Gastrocnemius medialis (tissue), 4 donors: ENCODE measurements around the gene HHATL.

Source experiments
- POLR2A ChIP-seq, 2 donors: fragments of 450-650 bp; IDR thresholded peaks; one replicate each; pipeline ENCODE4 v1.6.1; 2017; ENCODE audit warnings: antibody characterized with exemption in 2 of 2, mild to moderate bottlenecking in 2 of 2, moderate library complexity in 2 of 2
- TF ChIP-seq, protein P1 (sequence below), 5 experiments: fragments of 450-650 bp in 3 of 5; fragments of 200-600 bp in 2 of 5; sonication (generic) in 2 of 5; IDR thresholded peaks in 4 of 5; conservative IDR thresholded peaks in 1 of 5; 1 replicate in 4 of 5; 2 replicates in 1 of 5; pipeline ENCODE4 v1.5.1; 2016 to 2019; ENCODE audit warnings: antibody characterized with exemption in 5 of 5, mild to moderate bottlenecking in 3 of 5, moderate library complexity in 3 of 5

DNA sequence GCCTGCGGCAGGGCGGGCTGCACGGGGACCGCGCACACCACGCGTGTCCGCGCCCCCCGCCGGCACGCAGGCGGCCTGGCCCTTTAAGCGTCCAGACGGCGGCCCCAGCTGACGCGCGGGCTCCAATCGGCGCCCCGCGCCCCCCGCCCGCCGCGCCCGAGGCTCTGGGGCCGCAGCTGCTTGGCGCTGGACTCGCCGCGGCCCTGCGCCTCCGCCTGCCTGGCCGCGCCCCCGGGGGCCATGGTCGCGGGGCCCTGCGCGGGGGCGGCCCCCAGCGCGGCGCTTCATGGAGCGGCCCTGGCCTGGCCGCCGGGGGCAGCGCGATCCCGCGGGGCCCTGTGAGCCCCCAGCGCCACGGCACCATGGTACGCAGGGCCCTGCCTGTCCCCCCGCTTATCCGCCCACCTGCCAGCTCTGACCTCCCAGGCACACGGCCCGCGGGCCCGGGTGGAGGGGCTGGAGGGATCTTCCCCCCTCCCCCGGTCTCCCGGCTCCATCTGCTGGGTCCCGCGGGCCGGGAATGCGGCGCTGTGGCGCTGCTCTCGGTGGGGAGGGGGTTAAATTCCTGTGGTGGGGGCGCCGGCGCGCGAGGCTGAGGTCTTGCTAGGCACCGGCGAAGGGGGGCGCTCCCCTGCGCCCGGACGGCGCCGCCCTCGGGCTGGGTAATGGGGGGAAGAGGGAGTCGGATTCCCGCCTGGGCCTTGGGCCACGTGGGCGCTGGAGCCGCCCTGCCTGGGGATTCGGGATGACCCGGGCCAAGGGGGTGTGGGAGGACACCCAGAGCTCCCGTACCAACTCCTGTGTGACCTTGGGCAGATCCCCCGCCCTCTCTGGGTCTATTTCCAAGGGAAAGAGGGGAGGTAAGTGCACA is 48.0 kb downstream of the HHATL start:
- peak; percentile 80 to 86 for TF ChIP-seq POLR2A (IDR thresholded peaks at IDR 0.05)
- TF ChIP-seq, protein P1, sequence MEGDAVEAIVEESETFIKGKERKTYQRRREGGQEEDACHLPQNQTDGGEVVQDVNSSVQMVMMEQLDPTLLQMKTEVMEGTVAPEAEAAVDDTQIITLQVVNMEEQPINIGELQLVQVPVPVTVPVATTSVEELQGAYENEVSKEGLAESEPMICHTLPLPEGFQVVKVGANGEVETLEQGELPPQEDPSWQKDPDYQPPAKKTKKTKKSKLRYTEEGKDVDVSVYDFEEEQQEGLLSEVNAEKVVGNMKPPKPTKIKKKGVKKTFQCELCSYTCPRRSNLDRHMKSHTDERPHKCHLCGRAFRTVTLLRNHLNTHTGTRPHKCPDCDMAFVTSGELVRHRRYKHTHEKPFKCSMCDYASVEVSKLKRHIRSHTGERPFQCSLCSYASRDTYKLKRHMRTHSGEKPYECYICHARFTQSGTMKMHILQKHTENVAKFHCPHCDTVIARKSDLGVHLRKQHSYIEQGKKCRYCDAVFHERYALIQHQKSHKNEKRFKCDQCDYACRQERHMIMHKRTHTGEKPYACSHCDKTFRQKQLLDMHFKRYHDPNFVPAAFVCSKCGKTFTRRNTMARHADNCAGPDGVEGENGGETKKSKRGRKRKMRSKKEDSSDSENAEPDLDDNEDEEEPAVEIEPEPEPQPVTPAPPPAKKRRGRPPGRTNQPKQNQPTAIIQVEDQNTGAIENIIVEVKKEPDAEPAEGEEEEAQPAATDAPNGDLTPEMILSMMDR (IDR thresholded peaks at IDR 0.05 in 4 of 5, conservative IDR thresholded peaks at IDR 0.05 in 1 of 5): peak in 3 of 5 experiments; percentile 6 to 14 (median 13)
